B cell (primary cell): ENCODE data around the gene TRABD.

Source experiments
- EZH2 ChIP-seq: IDR thresholded peaks from 2 replicates; pipeline ENCODE4 v1.6.1; 2012; ENCODE audit warnings: borderline replicate concordance, low read depth, mild to moderate bottlenecking, moderate library complexity, low read length; ENCODE audit not compliant: insufficient read depth, poor library complexity, severe bottlenecking
- TF ChIP-seq, protein P1 (sequence below): fragments of 200-600 bp; IDR thresholded peaks from one replicate; pipeline ENCODE4 v1.8.0; 2022; ENCODE audit warnings: antibody characterized with exemption, mild to moderate bottlenecking

DNA sequence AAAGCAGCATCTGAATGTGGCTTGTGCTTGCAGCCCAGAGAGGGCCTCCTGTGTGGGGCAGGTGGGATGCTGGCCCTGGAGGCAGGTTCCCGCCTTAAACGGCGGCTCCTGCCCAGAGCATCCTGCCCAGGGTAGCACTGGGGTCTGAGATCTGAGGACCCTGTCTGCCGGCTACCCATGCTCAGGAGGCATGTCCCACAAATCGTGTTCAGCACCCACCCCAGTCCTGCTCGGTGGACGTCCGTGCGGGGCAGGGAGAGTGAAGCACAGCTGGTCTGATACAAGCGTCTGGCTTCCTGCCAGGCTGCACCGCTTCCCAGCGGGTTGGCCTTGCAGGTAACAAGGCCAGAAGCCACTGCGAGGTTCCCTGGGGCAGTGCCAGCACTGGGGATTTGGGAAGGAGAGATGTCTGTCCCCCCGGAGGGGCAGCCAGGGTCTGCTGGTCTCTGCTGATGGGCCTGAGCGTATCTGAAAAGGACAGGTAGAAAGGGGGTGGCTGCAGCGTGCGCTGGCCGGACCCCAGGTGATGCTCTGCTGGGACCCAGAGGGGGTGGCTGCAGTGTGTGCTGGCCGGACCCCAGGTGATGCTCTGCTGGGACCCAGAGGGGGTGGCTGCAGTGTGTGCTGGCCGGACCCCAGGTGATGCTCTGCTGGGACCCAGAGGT is 3.6 kb downstream of the TRABD start:
- TF ChIP-seq, protein P1, sequence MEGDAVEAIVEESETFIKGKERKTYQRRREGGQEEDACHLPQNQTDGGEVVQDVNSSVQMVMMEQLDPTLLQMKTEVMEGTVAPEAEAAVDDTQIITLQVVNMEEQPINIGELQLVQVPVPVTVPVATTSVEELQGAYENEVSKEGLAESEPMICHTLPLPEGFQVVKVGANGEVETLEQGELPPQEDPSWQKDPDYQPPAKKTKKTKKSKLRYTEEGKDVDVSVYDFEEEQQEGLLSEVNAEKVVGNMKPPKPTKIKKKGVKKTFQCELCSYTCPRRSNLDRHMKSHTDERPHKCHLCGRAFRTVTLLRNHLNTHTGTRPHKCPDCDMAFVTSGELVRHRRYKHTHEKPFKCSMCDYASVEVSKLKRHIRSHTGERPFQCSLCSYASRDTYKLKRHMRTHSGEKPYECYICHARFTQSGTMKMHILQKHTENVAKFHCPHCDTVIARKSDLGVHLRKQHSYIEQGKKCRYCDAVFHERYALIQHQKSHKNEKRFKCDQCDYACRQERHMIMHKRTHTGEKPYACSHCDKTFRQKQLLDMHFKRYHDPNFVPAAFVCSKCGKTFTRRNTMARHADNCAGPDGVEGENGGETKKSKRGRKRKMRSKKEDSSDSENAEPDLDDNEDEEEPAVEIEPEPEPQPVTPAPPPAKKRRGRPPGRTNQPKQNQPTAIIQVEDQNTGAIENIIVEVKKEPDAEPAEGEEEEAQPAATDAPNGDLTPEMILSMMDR, result no peak
- no peak for TF ChIP-seq EZH2
